DND-41 (cell line): Measurements from ENCODE around the gene STEAP1B.

Experiments
- CTCF ChIP-seq: IDR thresholded peaks from 2 replicates; pipeline ENCODE4 v1.5.1; 2012; ENCODE audit warnings: borderline replicate concordance, low read length, moderate library complexity, mild to moderate bottlenecking; ENCODE audit not compliant: poor library complexity, severe bottlenecking; ENCODE audit errors: extremely low read depth
- EZH2 ChIP-seq: IDR thresholded peaks from 3 replicates; pipeline ENCODE4 v1.6.1; 2012; ENCODE audit warnings: borderline replicate concordance, low read depth, mild to moderate bottlenecking, moderate library complexity, low read length, inconsistent platforms; ENCODE audit not compliant: severe bottlenecking

- no peak for TF ChIP-seq CTCF
- TF ChIP-seq EZH2 = no peak
These were observed 127.1 kb downstream of the STEAP1B start for GRCh38 chr7:22372863-22373262.
